Activated T-cell treated with anti-CD3 and anti-CD28 coated beads for 1 hour (primary cell): ENCODE data around the gene NANS.
A peak's percentile ranks its signal among the peaks of the same experiment; 100 is the strongest.
"Not testable (repeated sequence)": the region's sequence is repeated elsewhere in the genome, so short reads cannot be mapped to it uniquely, and the experiment has no call there.

Experiments used
- DNase-seq: peaks from one replicate; pipeline ENCODE4 v3.0.0-alpha.2; 2020; ENCODE audit warnings: low read depth

NANS gene

GRCh38 chr9:98056269-98057137 is at the start of gene NANS:
Gene NANS, plus strand, starts transcription at chr9:98056732. Its CDS starts 77 bp downstream, at chr9:98056809.
- peak; percentile 86 for DNase-seq

GRCh38 chr9:98007251-98007928 is 49.1 kb upstream of the NANS start:
- no peak for DNase-seq

- DNase-seq, result no peak
Measured at GRCh38 chr9:98008764-98009163, 47.8 kb upstream of the NANS start.

GRCh38 chr9:98009437-98009836 is 47.1 kb upstream of the NANS start:
- no peak for DNase-seq

GRCh38 chr9:98009936-98010335 is 46.6 kb upstream of the NANS start:
- DNase-seq, result no peak

GRCh38 chr9:98010445-98010844 is 46.1 kb upstream of the NANS start:
- DNase-seq, result no peak

GRCh38 chr9:98011122-98011521 is 45.4 kb upstream of the NANS start:
- no peak for DNase-seq

- DNase-seq, result no peak
Measured at GRCh38 chr9:98016137-98016680, 40.3 kb upstream of the NANS start.

GRCh38 chr9:98017306-98017705 is 39.2 kb upstream of the NANS start:
- no peak for DNase-seq

GRCh38 chr9:98018347-98018746 is 38.2 kb upstream of the NANS start:
- DNase-seq, result no peak

GRCh38 chr9:98019098-98019497 is 37.4 kb upstream of the NANS start:
- no peak for DNase-seq

GRCh38 chr9:98019869-98020268 is 36.7 kb upstream of the NANS start:
- not testable (repeated sequence) for DNase-seq

GRCh38 chr9:98020476-98021145 is 35.9 kb upstream of the NANS start:
- DNase-seq, result no peak

- DNase-seq, result no peak
Measured at GRCh38 chr9:98021306-98022040, 35.1 kb upstream of the NANS start.

GRCh38 chr9:98022447-98022846 is 34.1 kb upstream of the NANS start:
- DNase-seq, result no peak

GRCh38 chr9:98024702-98025101 is 31.8 kb upstream of the NANS start:
- no peak for DNase-seq

- DNase-seq, result no peak
Measured at GRCh38 chr9:98031169-98031568, 25.4 kb upstream of the NANS start.

- DNase-seq, result no peak
Measured at GRCh38 chr9:98031935-98032334, 24.6 kb upstream of the NANS start.

GRCh38 chr9:98034593-98035546 is 21.7 kb upstream of the NANS start:
- DNase-seq, result peak; percentile 96

- no peak for DNase-seq
Measured at GRCh38 chr9:98037357-98037756, 19.2 kb upstream of the NANS start.

- no peak for DNase-seq
Measured at GRCh38 chr9:98038958-98039357, 17.6 kb upstream of the NANS start.
